GM18519 (cell line): ENCODE results near the gene SORCS3.

Source experiments
- ATAC-seq: cut with Tn5 transposase; IDR thresholded peaks from one replicate; pipeline ENCODE4 v1.9.1; 2021; ENCODE audit warnings: mild to moderate bottlenecking, moderate library complexity; ENCODE audit not compliant: unreplicated experiment, low FRiP score

SORCS3 gene

GRCh38 chr10:104899779-104900178, 258.7 kb downstream of the SORCS3 start:
- ATAC-seq, result no peak

- ATAC-seq, result no peak
Measured at GRCh38 chr10:104903433-104903832, 262.3 kb downstream of the SORCS3 start.

- ATAC-seq, result no peak
Measured at GRCh38 chr10:104904753-104905323, 263.7 kb downstream of the SORCS3 start.

GRCh38 chr10:104906112-104906511, 265.0 kb downstream of the SORCS3 start:
- no peak for ATAC-seq

GRCh38 chr10:104907521-104907920, 266.4 kb downstream of the SORCS3 start:
- no peak for ATAC-seq

GRCh38 chr10:104908581-104908980, 267.5 kb downstream of the SORCS3 start:
- ATAC-seq, result no peak

GRCh38 chr10:104910712-104911111, 269.6 kb downstream of the SORCS3 start:
- no peak for ATAC-seq

- ATAC-seq, result no peak
Measured at GRCh38 chr10:104913390-104913789, 272.3 kb downstream of the SORCS3 start.

- ATAC-seq, result no peak
Measured at GRCh38 chr10:104920476-104920875, 279.4 kb downstream of the SORCS3 start.

- ATAC-seq, result no peak
Measured at GRCh38 chr10:104921763-104922162, 280.7 kb downstream of the SORCS3 start.

- ATAC-seq, result peak; percentile 92
Measured at GRCh38 chr10:104922810-104923209, 281.7 kb downstream of the SORCS3 start.

- ATAC-seq, result no peak
Measured at GRCh38 chr10:104923501-104923900, 282.4 kb downstream of the SORCS3 start.

- ATAC-seq, result no peak
Measured at GRCh38 chr10:104924101-104924795, 283.2 kb downstream of the SORCS3 start.

- no peak for ATAC-seq
Measured at GRCh38 chr10:104925232-104925851, 284.3 kb downstream of the SORCS3 start.

GRCh38 chr10:104928734-104929133, 287.6 kb downstream of the SORCS3 start:
- no peak for ATAC-seq

- no peak for ATAC-seq
Measured at GRCh38 chr10:104931612-104932134, 290.6 kb downstream of the SORCS3 start.

- ATAC-seq, result no peak
Measured at GRCh38 chr10:104935656-104936055, 294.6 kb downstream of the SORCS3 start.

- ATAC-seq, result no peak
Measured at GRCh38 chr10:104937567-104937966, 296.5 kb downstream of the SORCS3 start.

- no peak for ATAC-seq
Measured at GRCh38 chr10:104938031-104938430, 296.9 kb downstream of the SORCS3 start.

- ATAC-seq, result no peak
Measured at GRCh38 chr10:104941662-104942061, 300.6 kb downstream of the SORCS3 start.

- no peak for ATAC-seq
Measured at GRCh38 chr10:104947314-104947713, 306.2 kb downstream of the SORCS3 start.
